ENCODE results near the gene ELF3. TPM values are rescaled to one million over a fixed set of nuclear protein-coding genes. Genes with fewer than 3 reads are reported as not detected.

ELF3 gene
- total RNA-seq, 2 experiments from 2014 or later = 2.0 to 2.7 TPM

DNA sequence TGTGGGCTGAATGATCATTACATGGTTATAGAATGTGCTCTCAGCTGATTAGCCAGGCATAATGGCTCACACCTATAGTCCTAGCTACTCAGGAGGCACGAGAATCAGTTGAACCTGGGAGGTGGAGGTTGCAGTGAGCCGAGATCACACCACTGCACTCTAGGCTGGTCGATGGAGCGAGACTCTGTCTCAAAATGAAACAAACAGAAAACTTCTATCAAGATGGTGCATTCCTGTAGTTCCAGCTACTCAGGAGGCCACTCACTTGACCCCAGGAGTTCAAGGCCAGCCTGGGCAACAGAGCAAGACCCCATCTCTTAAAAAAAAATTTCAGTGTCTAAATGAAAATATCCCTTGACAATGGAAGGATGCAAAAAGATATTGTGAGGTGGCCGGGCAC lies 44.2 kb upstream of the ELF3 start:
- CTCF ChIA-PET = interaction anchor here (1.0 kb wide), 1 partner anchor 70 kb away, joined by 3 read pairs; no protein-coding TSS in a partner anchor
- H3K4me3 ChIP-seq (ENCODE audit: low read length) = no peak overlapping the region
- no peak for TF ChIP-seq CTCF (IDR thresholded peaks at IDR 0.05)
- Mint-ChIP-seq H3K36me3 (ENCODE audit: low read depth) (peaks cover 90% of the 10 kb centered on the region), H3K4me1 (ENCODE audit: low read depth) (no peaks in the 10 kb centered on the region), H3K4me3 (no peak overlapping the region), H3K27ac (no peak overlapping the region), H3K9me3 (no peaks in the 10 kb centered on the region), H3K27me3 (no peaks in the 10 kb centered on the region)
- no peaks in the 10 kb centered on the region for H3K9me3 ChIP-seq (ENCODE audit: control insufficient read depth in 1 of 2, insufficient read depth in 1 of 2, low read length in 2 of 2)
- H3K27me3 ChIP-seq (ENCODE audit: control insufficient read depth in 1 of 2, insufficient read depth in 2 of 2, low read length in 2 of 2) = no peaks in the 10 kb centered on the region
- ATAC-seq (ENCODE audit: poor library complexity) (no peak), DNase-seq (no peak)
- POLR2A ChIA-PET = no interaction called here
- peaks cover 86% of the 10 kb centered on the region for H3K36me3 ChIP-seq (ENCODE audit: insufficient read depth, low read length)
- intact Hi-C loops (cut with DNase I, micrococcal nuclease) = no loop called here
- H3K27ac ChIP-seq (ENCODE audit: low read depth in 1 of 2, low read length in 2 of 2) = no peak overlapping the region
- H3K4me1 ChIP-seq (ENCODE audit: insufficient read depth, low read length) = no peaks in the 10 kb centered on the region

DNA sequence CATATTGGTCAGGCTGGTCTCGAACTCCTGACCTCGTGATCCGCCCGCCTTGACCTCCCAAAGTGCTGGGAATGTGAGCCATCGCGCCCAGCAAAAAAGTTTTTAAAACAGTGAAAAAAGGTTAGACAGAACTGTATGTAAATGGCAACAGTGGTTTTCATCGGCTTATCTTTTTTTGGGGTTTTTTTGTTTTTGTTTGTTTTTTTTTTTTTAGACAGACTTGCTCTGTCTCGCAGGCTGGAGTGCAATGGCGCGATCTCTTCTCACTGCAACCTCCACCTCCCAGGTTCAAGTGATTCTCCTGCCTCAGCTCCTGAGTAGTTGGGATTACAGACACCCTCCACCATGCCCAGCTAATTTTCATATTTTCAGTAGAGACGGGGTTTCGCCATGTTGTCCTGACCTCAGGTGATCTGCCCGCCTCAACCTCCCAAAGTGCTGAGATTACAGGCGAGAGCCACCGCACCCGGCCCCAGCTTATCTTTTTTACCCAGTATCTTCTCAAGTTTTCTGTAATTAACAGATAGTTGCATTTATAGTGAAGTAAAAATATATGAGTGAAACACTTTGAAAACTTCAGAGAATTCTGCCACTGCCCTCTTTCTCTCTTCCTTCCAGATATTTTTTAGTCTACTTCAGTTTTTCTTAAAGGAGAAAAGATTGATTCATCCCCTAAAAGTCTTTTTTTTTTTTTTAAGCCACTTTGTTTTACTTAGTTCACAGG lies 42.0 kb upstream of the ELF3 start:
- H3K9me3 ChIP-seq (ENCODE audit: control insufficient read depth in 1 of 2, insufficient read depth in 1 of 2, low read length in 2 of 2) = no peaks in the 10 kb centered on the region
- Mint-ChIP-seq H3K4me3 (no peak overlapping the region), H3K36me3 (ENCODE audit: low read depth) (peaks cover 69% of the 10 kb centered on the region), H3K9me3 (no peaks in the 10 kb centered on the region), H3K4me1 (ENCODE audit: low read depth) (no peaks in the 10 kb centered on the region), H3K27ac (no peak overlapping the region), H3K27me3 (no peaks in the 10 kb centered on the region)
- intact Hi-C loops (cut with DNase I, micrococcal nuclease) = no loop called here
- DNase-seq (no peak), ATAC-seq (ENCODE audit: poor library complexity) (no peak)
- CTCF ChIA-PET = interaction anchor here (0.9 to 1.9 kb wide), 2 partner anchors 31 to 72 kb away, joined by 3 to 7 read pairs; no protein-coding TSS in a partner anchor
- H3K27ac ChIP-seq (ENCODE audit: low read depth in 1 of 2, low read length in 2 of 2) = no peak overlapping the region
- H3K27me3 ChIP-seq (ENCODE audit: control insufficient read depth in 1 of 2, insufficient read depth in 2 of 2, low read length in 2 of 2) = no peaks in the 10 kb centered on the region
- H3K4me1 ChIP-seq (ENCODE audit: insufficient read depth, low read length) = peaks cover 3% of the 10 kb centered on the region
- POLR2A ChIA-PET = no interaction called here
- no peak for TF ChIP-seq CTCF (IDR thresholded peaks at IDR 0.05)
- H3K4me3 ChIP-seq (ENCODE audit: low read length) = no peak overlapping the region
- H3K36me3 ChIP-seq (ENCODE audit: insufficient read depth, low read length) = peaks cover 64% of the 10 kb centered on the region

DNA sequence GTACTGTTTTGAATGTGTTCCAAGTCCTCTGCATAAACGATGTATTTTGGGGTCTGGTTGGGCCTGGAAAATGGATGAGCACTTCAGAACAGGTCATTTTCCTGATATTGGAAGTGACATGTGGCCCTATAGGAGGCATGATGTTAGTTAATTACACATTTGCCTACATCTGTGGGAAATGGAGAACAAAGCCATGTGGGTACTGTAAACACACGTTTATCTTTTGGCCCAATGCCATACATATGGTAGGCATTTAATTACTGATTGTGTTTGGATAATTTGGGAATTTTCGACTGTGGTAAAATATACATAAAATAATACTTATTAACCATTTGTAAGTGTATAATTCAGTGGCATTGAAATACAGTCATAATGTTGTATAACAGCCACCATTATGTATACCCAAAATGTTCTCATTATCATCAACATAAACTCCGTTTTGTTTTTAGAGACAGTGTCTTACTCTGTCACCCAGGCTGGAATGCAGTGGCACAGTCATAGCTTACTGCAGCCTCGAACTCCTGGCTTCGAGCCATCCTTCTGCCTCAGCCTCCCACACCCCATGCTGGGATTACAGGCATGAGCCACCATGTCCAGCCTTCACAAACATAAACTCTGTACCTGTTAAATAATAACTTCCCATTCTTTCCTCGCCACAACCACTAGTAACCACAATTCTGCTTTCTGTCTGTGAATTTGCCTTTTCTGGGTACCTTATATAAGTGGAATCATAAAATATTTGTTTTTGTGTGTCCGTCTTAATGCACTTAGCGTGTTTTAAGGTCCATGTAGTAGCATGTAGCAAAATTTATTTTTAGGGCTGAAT lies 39.8 kb upstream of the ELF3 start:
- Histone ChIP-seq H3K4me3 (ENCODE audit: low read length) (no peak overlapping the region), H3K27ac (ENCODE audit: low read depth in 1 of 2, low read length in 2 of 2) (no peak overlapping the region), H3K4me1 (ENCODE audit: insufficient read depth, low read length) (peaks cover 3% of the 10 kb centered on the region), H3K27me3 (ENCODE audit: control insufficient read depth in 1 of 2, insufficient read depth in 2 of 2, low read length in 2 of 2) (no peaks in the 10 kb centered on the region), H3K9me3 (ENCODE audit: control insufficient read depth in 1 of 2, insufficient read depth in 1 of 2, low read length in 2 of 2) (no peaks in the 10 kb centered on the region), H3K36me3 (ENCODE audit: insufficient read depth, low read length) (peaks cover 50% of the 10 kb centered on the region)
- Mint-ChIP-seq H3K27ac (no peak overlapping the region), H3K9me3 (no peaks in the 10 kb centered on the region), H3K4me1 (ENCODE audit: low read depth) (no peaks in the 10 kb centered on the region), H3K36me3 (ENCODE audit: low read depth) (peaks cover 52% of the 10 kb centered on the region), H3K27me3 (no peaks in the 10 kb centered on the region), H3K4me3 (no peak overlapping the region)
- no peak for DNase-seq
- no peak for ATAC-seq (ENCODE audit: poor library complexity)
- intact Hi-C loops (cut with DNase I, micrococcal nuclease) = loop anchor here in 1 of 2 experiments (5.0 kb wide), 3 partner anchors 93 to 408 kb away; no protein-coding TSS in a partner anchor
- ChIA-PET CTCF (no interaction called here), POLR2A (no interaction called here)
- TF ChIP-seq CTCF (IDR thresholded peaks at IDR 0.05) = no peak
